ENCODE results near the gene IL18. TPM values are rescaled to one million over a fixed set of nuclear protein-coding genes. Genes with fewer than 3 reads are reported as not detected.

Gene IL18
- total RNA-seq, 2 experiments from 2014 or later, result 0.27 TPM; not detected in 1

GRCh38 chr11:112186304-112186703 is 22.4 kb upstream of the IL18 start:
- Histone ChIP-seq H3K27ac (ENCODE audit: low read depth in 1 of 2, low read length in 2 of 2) (no peak overlapping the region), H3K4me1 (ENCODE audit: insufficient read depth, low read length) (no peaks in the 10 kb centered on the region), H3K36me3 (ENCODE audit: insufficient read depth, low read length) (no peaks in the 10 kb centered on the region), H3K4me3 (ENCODE audit: low read length) (no peak overlapping the region), H3K9me3 (ENCODE audit: control insufficient read depth in 1 of 2, insufficient read depth in 1 of 2, low read length in 2 of 2) (no peaks in the 10 kb centered on the region), H3K27me3 (ENCODE audit: control insufficient read depth in 1 of 2, insufficient read depth in 2 of 2, low read length in 2 of 2) (no peaks in the 10 kb centered on the region)
- H3K4me3 Mint-ChIP-seq, result no peak overlapping the region
- ChIA-PET CTCF (no interaction called here), POLR2A (no interaction called here)
- intact Hi-C loops (cut with DNase I, micrococcal nuclease), result no loop called here
- H3K27me3 Mint-ChIP-seq, result no peaks in the 10 kb centered on the region
- H3K36me3 Mint-ChIP-seq (ENCODE audit: low read depth), result no peaks in the 10 kb centered on the region
- H3K27ac Mint-ChIP-seq, result no peak overlapping the region
- no peak for TF ChIP-seq CTCF (IDR thresholded peaks at IDR 0.05)
- H3K4me1 Mint-ChIP-seq (ENCODE audit: low read depth), result no peaks in the 10 kb centered on the region
- DNase-seq (no peak), ATAC-seq (ENCODE audit: poor library complexity) (no peak)
- no peaks in the 10 kb centered on the region for H3K9me3 Mint-ChIP-seq

GRCh38 chr11:112185883-112186282 is 22.0 kb upstream of the IL18 start:
- no peaks in the 10 kb centered on the region for H3K4me1 ChIP-seq (ENCODE audit: insufficient read depth, low read length)
- CTCF ChIA-PET, result no interaction called here
- no peak overlapping the region for H3K4me3 ChIP-seq (ENCODE audit: low read length)
- ATAC-seq (ENCODE audit: poor library complexity) (no peak), DNase-seq (no peak)
- no peak overlapping the region for H3K27ac ChIP-seq (ENCODE audit: low read depth in 1 of 2, low read length in 2 of 2)
- Mint-ChIP-seq H3K27ac (no peak overlapping the region), H3K4me3 (no peak overlapping the region), H3K9me3 (no peaks in the 10 kb centered on the region), H3K36me3 (ENCODE audit: low read depth) (no peaks in the 10 kb centered on the region), H3K27me3 (no peaks in the 10 kb centered on the region), H3K4me1 (ENCODE audit: low read depth) (no peaks in the 10 kb centered on the region)
- TF ChIP-seq CTCF (IDR thresholded peaks at IDR 0.05), result no peak
- intact Hi-C loops (cut with DNase I, micrococcal nuclease), result no loop called here
- H3K27me3 ChIP-seq (ENCODE audit: control insufficient read depth in 1 of 2, insufficient read depth in 2 of 2, low read length in 2 of 2), result no peaks in the 10 kb centered on the region
- H3K36me3 ChIP-seq (ENCODE audit: insufficient read depth, low read length), result no peaks in the 10 kb centered on the region
- POLR2A ChIA-PET, result no interaction called here
- no peaks in the 10 kb centered on the region for H3K9me3 ChIP-seq (ENCODE audit: control insufficient read depth in 1 of 2, insufficient read depth in 1 of 2, low read length in 2 of 2)

- no peak overlapping the region for H3K4me3 ChIP-seq (ENCODE audit: low read length)
- DNase-seq (no peak), ATAC-seq (ENCODE audit: poor library complexity) (no peak)
- H3K4me1 Mint-ChIP-seq (ENCODE audit: low read depth), result no peaks in the 10 kb centered on the region
- POLR2A ChIA-PET, result no interaction called here
- H3K27ac Mint-ChIP-seq, result no peak overlapping the region
- peaks cover 6% of the 10 kb centered on the region for H3K27me3 Mint-ChIP-seq
- no peaks in the 10 kb centered on the region for H3K9me3 Mint-ChIP-seq
- no peak overlapping the region for H3K4me3 Mint-ChIP-seq
- TF ChIP-seq CTCF (IDR thresholded peaks at IDR 0.05), result no peak
- intact Hi-C loops (cut with DNase I, micrococcal nuclease), result no loop called here
- no peak overlapping the region for H3K27ac ChIP-seq (ENCODE audit: low read depth in 1 of 2, low read length in 2 of 2)
- no peaks in the 10 kb centered on the region for H3K27me3 ChIP-seq (ENCODE audit: control insufficient read depth in 1 of 2, insufficient read depth in 2 of 2, low read length in 2 of 2)
- CTCF ChIA-PET, result no interaction called here
- H3K9me3 ChIP-seq (ENCODE audit: control insufficient read depth in 1 of 2, insufficient read depth in 1 of 2, low read length in 2 of 2), result no peaks in the 10 kb centered on the region
- H3K4me1 ChIP-seq (ENCODE audit: insufficient read depth, low read length), result no peaks in the 10 kb centered on the region
- H3K36me3 ChIP-seq (ENCODE audit: insufficient read depth, low read length), result no peaks in the 10 kb centered on the region
- no peaks in the 10 kb centered on the region for H3K36me3 Mint-ChIP-seq (ENCODE audit: low read depth)
Measured at GRCh38 chr11:112182867-112183266, 19.0 kb upstream of the IL18 start.

Data from CD4-positive, alpha-beta T cell (primary cell).